HepG2 (cell line): ENCODE measurements around the gene ITGB6.

Experiments
- EP300 ChIP-seq, 3 experiments: sonication (generic) in 1 of 3; formaldehyde crosslinking in 1 of 3; IDR thresholded peaks; 2 replicates each; pipeline versions ENCODE4 v1.5.1 to v1.6.1; 2011 to 2020; ENCODE audit warnings: low read depth in 2 of 3, low read length in 2 of 3, borderline replicate concordance in 1 of 3, improper control_type of control experiment in 1 of 3, mild to moderate bottlenecking in 1 of 3, missing genetic modification reagents in 1 of 3, moderate library complexity in 1 of 3
- FIP1L1 ChIP-seq: fragments of 200-400 bp; formaldehyde crosslinking; IDR thresholded peaks from 2 replicates; pipeline ENCODE4 v1.6.1; 2018; ENCODE audit warnings: low read depth, mild to moderate bottlenecking, low read length, moderate library complexity, borderline replicate concordance; ENCODE audit not compliant: insufficient read depth
- POLR2AphosphoS5 ChIP-seq: IDR thresholded peaks from 2 replicates; pipeline ENCODE4 v1.6.1; 2012; ENCODE audit warnings: low read depth, low read length
- RFX1 ChIP-seq: fragments of 450-650 bp; IDR thresholded peaks from 2 replicates; pipeline ENCODE4 v1.6.1; 2017
- RNF2 ChIP-seq: fragments of 450-650 bp; conservative IDR thresholded peaks from 2 replicates; pipeline ENCODE4 v1.6.1; 2016; ENCODE audit warnings: low read depth
- SP5 ChIP-seq: IDR thresholded peaks from 2 replicates; pipeline ENCODE4 v1.6.1; 2016; ENCODE audit warnings: low read depth, borderline replicate concordance
- TAF1 ChIP-seq: sonication (generic); formaldehyde crosslinking; IDR thresholded peaks from 2 replicates; pipeline ENCODE4 v1.4.0; 2020; ENCODE audit warnings: missing genetic modification reagents
- ZNF510 ChIP-seq: sonication (generic); formaldehyde crosslinking; IDR thresholded peaks from 2 replicates; pipeline ENCODE4 v1.4.0; 2020; ENCODE audit warnings: low read depth, mild to moderate bottlenecking, missing genetic modification reagents
- ZNF567 ChIP-seq: sonication (generic); formaldehyde crosslinking; IDR thresholded peaks from 2 replicates; pipeline ENCODE4 v1.8.1; 2023; ENCODE audit warnings: mild to moderate bottlenecking, missing genetic modification reagents, borderline replicate concordance
- TF ChIP-seq, protein P1 (sequence below): sonication (generic); formaldehyde crosslinking; IDR thresholded peaks from 2 replicates; pipeline ENCODE4 v1.5.0; 2020; ENCODE audit warnings: mild to moderate bottlenecking, missing genetic modification reagents, moderate library complexity
- TF ChIP-seq, protein P2 (sequence below): sonication (generic); formaldehyde crosslinking; IDR thresholded peaks from 2 replicates; pipeline ENCODE4 v1.4.0; 2020; ENCODE audit warnings: missing genetic modification reagents, borderline replicate concordance

DNA sequence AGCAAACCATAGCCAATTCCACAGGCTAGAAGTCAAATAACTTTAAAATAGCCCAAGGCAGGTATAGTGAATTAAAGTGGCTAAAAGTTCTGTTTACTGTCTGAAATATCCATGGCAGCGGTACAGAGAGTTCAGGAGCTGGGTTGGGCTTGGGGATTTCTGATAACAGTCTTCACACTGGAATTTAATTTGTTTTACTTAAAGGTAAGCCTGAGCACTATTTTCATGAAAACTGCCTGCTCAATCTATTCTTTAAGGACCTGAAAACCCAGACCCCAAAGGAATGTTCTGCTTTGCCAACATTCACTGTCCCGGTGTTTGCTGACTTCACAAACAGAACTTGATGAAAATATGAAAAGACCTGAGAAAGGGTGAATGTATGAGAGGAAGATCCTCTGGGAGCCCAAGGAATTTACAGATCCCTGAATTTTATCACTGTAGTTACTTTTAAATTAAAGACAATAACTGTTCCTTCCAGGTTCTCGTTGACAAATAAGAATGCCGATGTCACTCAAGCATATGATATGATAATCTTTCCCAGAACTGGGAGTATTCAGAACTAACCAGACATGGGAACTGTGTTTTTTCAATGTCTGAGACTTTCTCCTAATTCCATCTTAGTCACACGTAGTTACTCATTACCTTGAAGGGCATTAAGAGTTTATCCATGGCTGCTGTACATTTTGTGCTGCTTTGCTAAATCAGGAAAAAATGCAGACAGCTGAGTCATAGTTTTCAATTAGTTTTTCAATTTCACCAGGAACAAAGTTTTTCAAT is 28.3 kb upstream of the ITGB6 start:
- TF ChIP-seq ZNF510 (CRISPR knock-in tag): no peak
- TF ChIP-seq TAF1 (CRISPR knock-in tag): no peak
- TF ChIP-seq ZNF567 (CRISPR knock-in tag): no peak
- TF ChIP-seq EP300 (IDR thresholded peaks at IDR 0.05; ENCODE audit: low read depth in 2 of 2, low read length in 2 of 2): no peak
- no peak for TF ChIP-seq EP300 (CRISPR knock-in tag; IDR thresholded peaks at IDR 0.05; ENCODE audit: borderline replicate concordance)
- TF ChIP-seq FIP1L1: no peak
- TF ChIP-seq, protein P1, sequence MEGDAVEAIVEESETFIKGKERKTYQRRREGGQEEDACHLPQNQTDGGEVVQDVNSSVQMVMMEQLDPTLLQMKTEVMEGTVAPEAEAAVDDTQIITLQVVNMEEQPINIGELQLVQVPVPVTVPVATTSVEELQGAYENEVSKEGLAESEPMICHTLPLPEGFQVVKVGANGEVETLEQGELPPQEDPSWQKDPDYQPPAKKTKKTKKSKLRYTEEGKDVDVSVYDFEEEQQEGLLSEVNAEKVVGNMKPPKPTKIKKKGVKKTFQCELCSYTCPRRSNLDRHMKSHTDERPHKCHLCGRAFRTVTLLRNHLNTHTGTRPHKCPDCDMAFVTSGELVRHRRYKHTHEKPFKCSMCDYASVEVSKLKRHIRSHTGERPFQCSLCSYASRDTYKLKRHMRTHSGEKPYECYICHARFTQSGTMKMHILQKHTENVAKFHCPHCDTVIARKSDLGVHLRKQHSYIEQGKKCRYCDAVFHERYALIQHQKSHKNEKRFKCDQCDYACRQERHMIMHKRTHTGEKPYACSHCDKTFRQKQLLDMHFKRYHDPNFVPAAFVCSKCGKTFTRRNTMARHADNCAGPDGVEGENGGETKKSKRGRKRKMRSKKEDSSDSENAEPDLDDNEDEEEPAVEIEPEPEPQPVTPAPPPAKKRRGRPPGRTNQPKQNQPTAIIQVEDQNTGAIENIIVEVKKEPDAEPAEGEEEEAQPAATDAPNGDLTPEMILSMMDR (CRISPR knock-in tag): no peak
- TF ChIP-seq SP5 (CRISPR knock-in tag): no peak
- no peak for TF ChIP-seq POLR2AphosphoS5
- TF ChIP-seq RFX1: no peak
- TF ChIP-seq, protein P2, sequence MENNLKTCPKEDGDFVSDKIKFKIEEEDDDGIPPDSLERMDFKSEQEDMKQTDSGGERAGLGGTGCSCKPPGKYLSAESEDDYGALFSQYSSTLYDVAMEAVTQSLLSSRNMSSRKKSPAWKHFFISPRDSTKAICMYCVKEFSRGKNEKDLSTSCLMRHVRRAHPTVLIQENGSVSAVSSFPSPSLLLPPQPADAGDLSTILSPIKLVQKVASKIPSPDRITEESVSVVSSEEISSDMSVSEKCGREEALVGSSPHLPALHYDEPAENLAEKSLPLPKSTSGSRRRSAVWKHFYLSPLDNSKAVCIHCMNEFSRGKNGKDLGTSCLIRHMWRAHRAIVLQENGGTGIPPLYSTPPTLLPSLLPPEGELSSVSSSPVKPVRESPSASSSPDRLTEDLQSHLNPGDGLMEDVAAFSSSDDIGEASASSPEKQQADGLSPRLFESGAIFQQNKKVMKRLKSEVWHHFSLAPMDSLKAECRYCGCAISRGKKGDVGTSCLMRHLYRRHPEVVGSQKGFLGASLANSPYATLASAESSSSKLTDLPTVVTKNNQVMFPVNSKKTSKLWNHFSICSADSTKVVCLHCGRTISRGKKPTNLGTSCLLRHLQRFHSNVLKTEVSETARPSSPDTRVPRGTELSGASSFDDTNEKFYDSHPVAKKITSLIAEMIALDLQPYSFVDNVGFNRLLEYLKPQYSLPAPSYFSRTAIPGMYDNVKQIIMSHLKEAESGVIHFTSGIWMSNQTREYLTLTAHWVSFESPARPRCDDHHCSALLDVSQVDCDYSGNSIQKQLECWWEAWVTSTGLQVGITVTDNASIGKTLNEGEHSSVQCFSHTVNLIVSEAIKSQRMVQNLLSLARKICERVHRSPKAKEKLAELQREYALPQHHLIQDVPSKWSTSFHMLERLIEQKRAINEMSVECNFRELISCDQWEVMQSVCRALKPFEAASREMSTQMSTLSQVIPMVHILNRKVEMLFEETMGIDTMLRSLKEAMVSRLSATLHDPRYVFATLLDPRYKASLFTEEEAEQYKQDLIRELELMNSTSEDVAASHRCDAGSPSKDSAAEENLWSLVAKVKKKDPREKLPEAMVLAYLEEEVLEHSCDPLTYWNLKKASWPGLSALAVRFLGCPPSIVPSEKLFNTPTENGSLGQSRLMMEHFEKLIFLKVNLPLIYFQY: no peak
- TF ChIP-seq RNF2: no peak
